ENCODE results near the gene SYTL4. TPM values are rescaled to one million over a fixed set of nuclear protein-coding genes. Genes with fewer than 3 reads are reported as not detected.
"Not testable (repeated sequence)": the region's sequence is repeated elsewhere in the genome, so short reads cannot be mapped to it uniquely, and the experiment has no call there.

The SYTL4 gene
- 0.23 and 1.2 TPM in 2 replicates for total RNA-seq (2014; rRNA removed; shearing (Covaris generic); ENCODE audit: low replicate concordance)

GRCh38 chrX:100731441-100732281 lies at the start of gene SYTL4:
Gene SYTL4 (minus strand): TSS chrX:100732121. CDS start chrX:100702037, 30,084 bp downstream.
- DNase-seq (ENCODE audit: low read depth), result peak; percentile 2
- in situ Hi-C loops (cut with HindIII; ENCODE audit: low pct_unique_long_range_greater_than_20kb, low sequenced_read_pairs), result no loop called here

GRCh38 chrX:100769439-100769838 lies 37.5 kb upstream of the SYTL4 start:
- DNase-seq (ENCODE audit: low read depth); in situ Hi-C loops (cut with HindIII; ENCODE audit: low pct_unique_long_range_greater_than_20kb, low sequenced_read_pairs): not testable (repeated sequence)

- in situ Hi-C loops (cut with HindIII; ENCODE audit: low pct_unique_long_range_greater_than_20kb, low sequenced_read_pairs), result no loop called here
- DNase-seq (ENCODE audit: low read depth), result peak; percentile 44
These were observed 36.9 kb upstream of the SYTL4 start for GRCh38 chrX:100768679-100769338.

- in situ Hi-C loops (cut with HindIII; ENCODE audit: low pct_unique_long_range_greater_than_20kb, low sequenced_read_pairs), result no loop called here
- DNase-seq (ENCODE audit: low read depth), result no peak
These were observed 19.0 kb upstream of the SYTL4 start for GRCh38 chrX:100750883-100751282.

- in situ Hi-C loops (cut with HindIII; ENCODE audit: low pct_unique_long_range_greater_than_20kb, low sequenced_read_pairs), result no loop called here
- no peak for DNase-seq (ENCODE audit: low read depth)
These were observed 16.2 kb upstream of the SYTL4 start for GRCh38 chrX:100748108-100748507.

- DNase-seq (ENCODE audit: low read depth), result no peak
- in situ Hi-C loops (cut with HindIII; ENCODE audit: low pct_unique_long_range_greater_than_20kb, low sequenced_read_pairs), result no loop called here
These were observed 15.8 kb upstream of the SYTL4 start for GRCh38 chrX:100747703-100748102.

GRCh38 chrX:100747090-100747489 lies 15.2 kb upstream of the SYTL4 start:
- no peak for DNase-seq (ENCODE audit: low read depth)
- in situ Hi-C loops (cut with HindIII; ENCODE audit: low pct_unique_long_range_greater_than_20kb, low sequenced_read_pairs), result no loop called here

- DNase-seq (ENCODE audit: low read depth), result no peak
- in situ Hi-C loops (cut with HindIII; ENCODE audit: low pct_unique_long_range_greater_than_20kb, low sequenced_read_pairs), result no loop called here
These were observed 14.1 kb upstream of the SYTL4 start for GRCh38 chrX:100745806-100746537.

GRCh38 chrX:100745205-100745604 lies 13.3 kb upstream of the SYTL4 start:
- in situ Hi-C loops (cut with HindIII; ENCODE audit: low pct_unique_long_range_greater_than_20kb, low sequenced_read_pairs), result no loop called here
- DNase-seq (ENCODE audit: low read depth), result no peak

GRCh38 chrX:100743009-100743607 lies 11.2 kb upstream of the SYTL4 start:
- no peak for DNase-seq (ENCODE audit: low read depth)
- in situ Hi-C loops (cut with HindIII; ENCODE audit: low pct_unique_long_range_greater_than_20kb, low sequenced_read_pairs), result no loop called here

GRCh38 chrX:100724006-100724405 lies 7.9 kb downstream of the SYTL4 start:
- DNase-seq (ENCODE audit: low read depth), result not testable (repeated sequence)

GRCh38 chrX:100721328-100721727 lies 10.6 kb downstream of the SYTL4 start:
- no peak for DNase-seq (ENCODE audit: low read depth)
- in situ Hi-C loops (cut with HindIII; ENCODE audit: low pct_unique_long_range_greater_than_20kb, low sequenced_read_pairs), result no loop called here

More at GRCh38 chrX:100724006-100724405, 7.9 kb downstream of the SYTL4 start:
- in situ Hi-C loops (cut with HindIII; ENCODE audit: low pct_unique_long_range_greater_than_20kb, low sequenced_read_pairs), result not testable (repeated sequence)

GRCh38 chrX:100720301-100720700 lies 11.6 kb downstream of the SYTL4 start:
- DNase-seq (ENCODE audit: low read depth), result no peak
- in situ Hi-C loops (cut with HindIII; ENCODE audit: low pct_unique_long_range_greater_than_20kb, low sequenced_read_pairs), result no loop called here

GRCh38 chrX:100719139-100719538 lies 12.8 kb downstream of the SYTL4 start:
- no peak for DNase-seq (ENCODE audit: low read depth)
- in situ Hi-C loops (cut with HindIII; ENCODE audit: low pct_unique_long_range_greater_than_20kb, low sequenced_read_pairs), result no loop called here

GRCh38 chrX:100717363-100717762 lies 14.6 kb downstream of the SYTL4 start:
- DNase-seq (ENCODE audit: low read depth), result no peak
- in situ Hi-C loops (cut with HindIII; ENCODE audit: low pct_unique_long_range_greater_than_20kb, low sequenced_read_pairs), result no loop called here

- in situ Hi-C loops (cut with HindIII; ENCODE audit: low pct_unique_long_range_greater_than_20kb, low sequenced_read_pairs), result no loop called here
- DNase-seq (ENCODE audit: low read depth), result no peak
These were observed 21.1 kb downstream of the SYTL4 start for GRCh38 chrX:100710816-100711215.

GRCh38 chrX:100704581-100705203 lies 27.2 kb downstream of the SYTL4 start:
- no peak for DNase-seq (ENCODE audit: low read depth)
- in situ Hi-C loops (cut with HindIII; ENCODE audit: low pct_unique_long_range_greater_than_20kb, low sequenced_read_pairs), result no loop called here

GRCh38 chrX:100700809-100701208 lies 31.1 kb downstream of the SYTL4 start:
- no peak for DNase-seq (ENCODE audit: low read depth)
- in situ Hi-C loops (cut with HindIII; ENCODE audit: low pct_unique_long_range_greater_than_20kb, low sequenced_read_pairs), result no loop called here

All from Caki2 (cell line).